Adipocyte (in vitro differentiated cells): ENCODE measurements around the gene TCAP.

Source experiments
- DNase-seq: peaks from one replicate; pipeline ENCODE4 v3.0.0-alpha.2; 2015; ENCODE audit warnings: low read depth
- H3K27me3 ChIP-seq: replicated peaks from 2 replicates; pipeline ENCODE4 v1.7.0; 2013; ENCODE audit warnings: mild to moderate bottlenecking, low read length, moderate library complexity; ENCODE audit not compliant: control insufficient read depth, insufficient read depth
- H3K36me3 ChIP-seq: 2 replicates; pipeline ENCODE4 v1.7.0; 2013; ENCODE audit warnings: low read length, mild to moderate bottlenecking, moderate library complexity; ENCODE audit not compliant: control insufficient read depth, insufficient read depth, severe bottlenecking
- H3K4me1 ChIP-seq: 2 replicates; pipeline ENCODE4 v1.7.0; 2013; ENCODE audit warnings: mild to moderate bottlenecking, low read length, moderate library complexity; ENCODE audit not compliant: control insufficient read depth, insufficient read depth
- H3K4me3 ChIP-seq: 2 replicates; pipeline ENCODE4 v1.7.0; 2013; ENCODE audit warnings: mild to moderate bottlenecking, low read length, moderate library complexity
- H3K9ac ChIP-seq: 2 replicates; pipeline ENCODE4 v1.7.0; 2013; ENCODE audit warnings: mild to moderate bottlenecking, low read length, moderate library complexity
- H3K9me3 ChIP-seq: 2 replicates; pipeline ENCODE4 v1.7.0; 2013; ENCODE audit warnings: mild to moderate bottlenecking, low read length, moderate library complexity; ENCODE audit not compliant: control insufficient read depth

The TCAP gene

DNA sequence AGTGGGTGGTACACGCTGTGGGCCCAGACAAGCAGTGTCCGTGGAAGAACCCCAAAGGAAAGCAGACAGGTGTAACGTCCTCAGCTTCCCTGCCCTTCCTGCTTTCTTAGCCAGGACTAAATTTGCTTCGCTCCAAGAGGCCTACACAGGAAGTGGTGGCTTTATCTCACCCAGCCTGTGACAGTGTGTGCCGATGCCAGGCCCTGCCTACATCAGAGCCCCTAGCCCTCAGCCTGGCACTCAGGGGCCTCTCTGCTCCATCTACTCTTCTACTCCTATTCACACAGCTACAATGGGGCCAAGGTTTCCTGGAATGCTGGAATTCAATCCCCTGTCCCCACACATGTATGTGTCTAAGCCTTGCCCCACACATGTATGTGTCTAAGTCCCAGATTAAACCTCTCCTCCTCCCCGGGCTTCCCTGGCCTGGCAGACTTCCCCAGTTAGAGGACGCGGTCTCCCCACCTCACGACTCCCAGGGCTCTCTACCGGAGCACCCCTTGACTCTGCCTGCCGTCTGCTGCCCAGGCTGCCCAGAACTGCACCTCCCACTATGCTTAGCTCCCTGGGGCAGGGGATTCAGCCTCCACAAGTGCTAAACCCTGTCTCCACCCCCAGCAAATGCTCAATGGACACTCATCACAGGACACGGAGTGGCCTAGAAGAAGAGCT, 14.5 kb downstream of the TCAP start:
- Histone ChIP-seq H3K9ac (no peak overlapping the region), H3K4me3 (no peak overlapping the region), H3K4me1 (peaks cover 9% of the 10 kb centered on the region), H3K9me3 (no peaks in the 10 kb centered on the region), H3K27me3 (no peaks in the 10 kb centered on the region), H3K36me3 (no peaks in the 10 kb centered on the region)
- no peak for DNase-seq

DNA sequence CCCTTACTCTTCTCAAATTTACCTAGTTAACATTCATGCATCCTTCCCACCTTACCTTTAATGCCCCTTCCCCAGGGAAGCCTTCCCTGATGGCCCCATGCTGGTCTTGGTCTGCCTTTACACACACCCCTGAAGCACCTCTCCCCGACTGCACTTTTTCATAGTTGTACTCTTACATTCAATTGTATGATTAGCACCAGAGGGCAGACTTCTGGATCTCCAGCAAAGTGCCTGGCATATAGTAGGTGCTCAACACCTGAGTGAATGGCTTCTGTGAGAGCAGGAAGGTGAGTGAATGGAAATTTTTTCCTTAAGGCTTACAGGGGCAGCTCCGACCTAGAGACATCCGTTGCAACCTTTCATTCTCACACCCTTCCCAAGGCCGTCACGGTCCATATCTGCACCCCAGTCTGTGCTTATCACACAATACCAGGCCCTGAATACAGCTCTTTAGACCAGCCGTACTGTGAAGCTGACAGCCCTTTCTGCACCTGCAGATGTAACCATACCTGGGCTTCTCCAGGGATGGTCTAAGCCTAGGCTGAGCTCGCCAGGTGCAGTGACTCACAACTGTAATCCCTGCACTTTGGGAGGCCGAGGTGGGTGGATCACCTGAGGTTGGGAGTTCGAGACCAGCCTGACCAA, 18.3 kb downstream of the TCAP start:
- no peaks in the 10 kb centered on the region for H3K36me3 ChIP-seq
- no peaks in the 10 kb centered on the region for H3K27me3 ChIP-seq
- H3K4me3 ChIP-seq, result no peak overlapping the region
- no peak overlapping the region for H3K9ac ChIP-seq
- peaks cover 6% of the 10 kb centered on the region for H3K4me1 ChIP-seq
- no peak for DNase-seq
- H3K9me3 ChIP-seq, result no peaks in the 10 kb centered on the region

GRCh38 chr17:39684369-39685192, 19.4 kb downstream of the TCAP start:
- Histone ChIP-seq H3K9ac (no peak overlapping the region), H3K27me3 (no peaks in the 10 kb centered on the region), H3K4me1 (peaks cover 13% of the 10 kb centered on the region), H3K9me3 (no peaks in the 10 kb centered on the region), H3K4me3 (no peak overlapping the region), H3K36me3 (no peaks in the 10 kb centered on the region)
- no peak for DNase-seq

DNA sequence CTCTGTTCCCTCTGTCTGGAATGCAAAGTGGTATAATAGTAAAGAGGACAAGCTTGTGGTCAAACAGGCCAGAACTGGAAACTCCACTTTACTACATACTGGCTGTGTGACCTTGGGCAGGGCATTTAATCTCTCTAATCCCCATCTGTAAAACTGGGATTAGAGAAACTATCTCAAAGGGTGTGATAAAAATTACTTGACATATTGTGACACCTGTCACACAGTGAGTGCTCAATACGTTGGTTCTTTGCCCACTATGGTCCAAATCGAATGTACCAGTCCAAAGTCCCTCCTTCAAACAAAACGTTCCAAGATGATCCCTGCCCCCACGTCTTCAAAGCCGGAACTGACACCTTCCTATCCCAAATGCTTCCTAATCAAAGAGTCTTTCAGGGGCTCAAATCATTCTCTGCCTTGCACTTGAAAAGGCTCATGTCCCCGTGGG, 22.0 kb downstream of the TCAP start:
- Histone ChIP-seq H3K4me1 (peaks cover 13% of the 10 kb centered on the region), H3K36me3 (no peaks in the 10 kb centered on the region), H3K9me3 (no peaks in the 10 kb centered on the region), H3K27me3 (no peaks in the 10 kb centered on the region), H3K9ac (no peak overlapping the region), H3K4me3 (peak overlapping the region; percentile 100)
- no peak for DNase-seq

GRCh38 chr17:39687546-39688474, 22.7 kb downstream of the TCAP start, which contains the start of gene PGAP3:
Gene PGAP3, minus strand, starts transcription at chr17:39688057. Its CDS starts 43 bp downstream, at chr17:39688014.
- no peaks in the 10 kb centered on the region for H3K9me3 ChIP-seq
- H3K27me3 ChIP-seq, result no peaks in the 10 kb centered on the region
- peaks cover 13% of the 10 kb centered on the region for H3K4me1 ChIP-seq
- peak; percentile 92 for DNase-seq
- peak within 1 kb of the TSS; percentile 89 for H3K9ac ChIP-seq
- H3K36me3 ChIP-seq, result no peaks in the 10 kb centered on the region
- peak within 1 kb of the TSS; percentile 100 for H3K4me3 ChIP-seq

DNA sequence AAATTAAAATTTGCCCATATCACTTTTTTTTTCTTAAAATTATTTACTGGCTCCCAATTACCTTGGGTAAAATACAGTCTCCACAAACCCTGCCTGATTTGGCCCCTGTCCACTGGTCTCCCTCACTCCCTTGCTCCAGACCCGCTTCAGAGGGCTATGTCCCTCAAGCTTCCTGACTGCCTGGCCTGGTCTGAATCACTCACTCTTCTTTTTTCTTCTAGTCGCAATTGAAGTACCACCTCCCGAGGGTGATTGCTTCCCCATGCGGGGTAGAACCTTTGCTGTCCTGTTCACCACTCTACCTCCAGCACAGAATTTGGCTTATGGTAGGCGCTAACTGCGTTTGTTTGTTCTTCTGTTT, 23.3 kb downstream of the TCAP start:
- no peaks in the 10 kb centered on the region for H3K27me3 ChIP-seq
- H3K9me3 ChIP-seq, result no peaks in the 10 kb centered on the region
- H3K4me3 ChIP-seq, result peak overlapping the region; percentile 100
- DNase-seq, result peak; percentile 41
- no peaks in the 10 kb centered on the region for H3K36me3 ChIP-seq
- peaks cover 13% of the 10 kb centered on the region for H3K4me1 ChIP-seq
- H3K9ac ChIP-seq, result peak overlapping the region; percentile 89

GRCh38 chr17:39688945-39689344, 23.8 kb downstream of the TCAP start:
- H3K36me3 ChIP-seq, result no peaks in the 10 kb centered on the region
- peak overlapping the region; percentile 89 for H3K9ac ChIP-seq
- H3K27me3 ChIP-seq, result no peaks in the 10 kb centered on the region
- DNase-seq, result no peak
- peak overlapping the region; percentile 100 for H3K4me3 ChIP-seq
- H3K9me3 ChIP-seq, result no peaks in the 10 kb centered on the region
- H3K4me1 ChIP-seq, result peaks cover 13% of the 10 kb centered on the region

DNA sequence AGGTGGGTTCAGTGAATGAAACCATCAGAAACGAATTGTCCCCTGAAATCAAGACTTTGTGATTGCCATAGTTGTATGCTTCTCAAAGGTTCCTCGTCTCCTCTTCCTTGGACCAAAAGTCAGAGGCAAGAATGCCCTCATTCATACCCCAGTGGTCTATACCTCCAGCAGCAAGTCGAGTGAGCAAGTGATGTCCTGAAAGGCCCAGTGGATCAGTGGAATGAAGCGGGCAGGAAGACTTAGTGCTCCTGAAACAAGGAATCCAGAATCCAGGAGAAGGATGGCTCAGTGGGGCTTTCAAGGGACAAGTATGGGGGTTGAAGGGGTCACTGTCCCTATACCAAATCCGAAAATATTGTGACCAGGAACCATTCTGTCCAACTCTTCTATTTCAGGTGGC, 29.4 kb downstream of the TCAP start:
- Histone ChIP-seq H3K4me3 (no peak overlapping the region), H3K9me3 (no peaks in the 10 kb centered on the region), H3K4me1 (peaks cover 3% of the 10 kb centered on the region), H3K9ac (no peak overlapping the region), H3K36me3 (no peaks in the 10 kb centered on the region), H3K27me3 (no peaks in the 10 kb centered on the region)
- no peak for DNase-seq

DNA sequence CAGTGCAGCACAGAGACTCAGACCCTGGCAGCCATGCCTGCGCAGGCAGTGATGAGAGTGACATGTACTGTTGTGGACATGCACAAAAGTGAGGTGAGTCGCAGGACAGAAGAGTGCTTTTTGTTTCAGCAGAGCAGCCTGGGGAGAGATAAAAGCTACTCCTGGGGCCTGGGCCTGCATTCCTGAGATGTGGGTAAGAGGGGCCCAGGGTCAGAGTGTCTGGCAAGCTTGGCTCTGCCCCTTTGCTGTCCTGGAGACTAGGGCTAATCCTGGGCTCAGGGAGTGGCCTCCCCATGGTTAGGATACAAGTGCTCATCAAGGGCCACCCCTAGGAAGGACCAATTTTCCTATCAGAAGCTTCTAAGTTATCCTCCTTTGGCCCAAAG, 29.9 kb downstream of the TCAP start:
- H3K27me3 ChIP-seq, result no peaks in the 10 kb centered on the region
- H3K4me3 ChIP-seq, result no peak overlapping the region
- peaks cover 3% of the 10 kb centered on the region for H3K4me1 ChIP-seq
- H3K36me3 ChIP-seq, result no peaks in the 10 kb centered on the region
- H3K9ac ChIP-seq, result no peak overlapping the region
- DNase-seq, result no peak
- H3K9me3 ChIP-seq, result no peaks in the 10 kb centered on the region

DNA sequence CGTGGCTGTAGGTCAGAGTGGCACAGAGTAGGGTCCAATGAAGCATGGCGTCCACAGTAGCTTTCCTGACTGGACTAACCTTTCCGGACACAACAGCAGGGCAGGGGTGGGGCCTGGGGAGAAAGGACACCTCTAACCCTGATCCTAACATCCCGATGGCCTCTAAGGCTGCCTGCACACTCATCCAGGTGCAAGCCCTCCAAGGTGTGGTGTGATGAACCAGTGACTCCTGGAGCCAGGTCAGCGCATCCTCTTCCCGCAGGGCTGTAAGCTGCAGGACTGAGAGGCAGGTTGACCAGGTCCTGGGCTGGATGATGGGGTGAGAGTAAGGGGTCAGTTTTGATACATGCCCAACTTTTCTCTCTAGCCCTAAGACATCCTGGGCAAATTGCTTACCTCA, 31.6 kb downstream of the TCAP start:
- no peak for DNase-seq
- H3K4me3 ChIP-seq, result no peak overlapping the region
- H3K9me3 ChIP-seq, result no peaks in the 10 kb centered on the region
- peaks cover 8% of the 10 kb centered on the region for H3K4me1 ChIP-seq
- H3K27me3 ChIP-seq, result no peaks in the 10 kb centered on the region
- H3K9ac ChIP-seq, result no peak overlapping the region
- no peaks in the 10 kb centered on the region for H3K36me3 ChIP-seq
